Skeletal muscle tissue (tissue), 4 donors: ENCODE results near the gene COL4A4. TPM values are rescaled to one million over a fixed set of nuclear protein-coding genes. Genes with fewer than 3 reads are reported as not detected.

Experiments used
- H3K27ac ChIP-seq: one replicate; pipeline ENCODE4 v1.7.0; 2013; ENCODE audit warnings: mild to moderate bottlenecking, low read depth, low read length, inconsistent platforms
- H3K27me3 ChIP-seq, 3 donors: one replicate each; pipeline ENCODE4 v1.7.0; 2013; ENCODE audit warnings: low read length in 3 of 3; ENCODE audit not compliant: control insufficient read depth in 3 of 3, insufficient read depth in 3 of 3
- H3K36me3 ChIP-seq, 3 donors: one replicate each; pipeline ENCODE4 v1.7.0; 2013; ENCODE audit warnings: low read length in 3 of 3; ENCODE audit not compliant: control insufficient read depth in 3 of 3, insufficient read depth in 3 of 3
- H3K4me1 ChIP-seq, 3 donors: one replicate each; pipeline ENCODE4 v1.7.0; 2013; ENCODE audit warnings: low read length in 3 of 3, mild to moderate bottlenecking in 3 of 3; ENCODE audit not compliant: control insufficient read depth in 3 of 3, insufficient read depth in 3 of 3
- H3K4me3 ChIP-seq, 3 donors: one replicate each; pipeline ENCODE4 v1.7.0; 2013; ENCODE audit warnings: low read length in 3 of 3
- H3K9ac ChIP-seq, 3 donors: one replicate each; pipeline ENCODE4 v1.7.0; 2013; ENCODE audit warnings: low read length in 3 of 3, mild to moderate bottlenecking in 3 of 3, moderate library complexity in 2 of 3, low read depth in 1 of 3
- H3K9me3 ChIP-seq, 3 donors: one replicate each; pipeline ENCODE4 v1.7.0; 2013; ENCODE audit warnings: low read length in 3 of 3; ENCODE audit not compliant: control insufficient read depth in 3 of 3
- total RNA-seq: library from RNA; depleted of rRNA; stranded (reverse); fragments of >200 nt; gene quantifications from one replicate; pipeline ENCODE4 v1.2.3, GENCODE V29; 2014
- donor health status: Osteomylitis.

COL4A4 gene
- total RNA-seq, 1 donor from 2014 or later, result under 0.01 TPM

- Histone ChIP-seq H3K9me3 (no peaks in the 10 kb centered on the region), H3K9ac (no peak overlapping the region), H3K27ac (no peak overlapping the region), H3K4me3 (no peak overlapping the region), H3K27me3 (no peaks in the 10 kb centered on the region), H3K36me3 (no peaks in the 10 kb centered on the region), H3K4me1 (no peaks in the 10 kb centered on the region)
These were observed 39.2 kb downstream of the COL4A4 start for GRCh38 chr2:227124811-227125210.

GRCh38 chr2:227123697-227124096 lies 40.3 kb downstream of the COL4A4 start:
- H3K36me3 ChIP-seq, result peaks cover 0 to under 1% (median 0%) of the 10 kb centered on the region in 3 donors

GRCh38 chr2:227118353-227118752 lies 45.7 kb downstream of the COL4A4 start:
- Histone ChIP-seq H3K36me3 (peaks cover 4 to 17% (median 5%) of the 10 kb centered on the region in 3 donors), H3K9ac (no peak overlapping the region), H3K27ac (no peak overlapping the region), H3K27me3 (no peaks in the 10 kb centered on the region), H3K9me3 (no peaks in the 10 kb centered on the region), H3K4me3 (no peak overlapping the region), H3K4me1 (no peaks in the 10 kb centered on the region)

More at GRCh38 chr2:227123697-227124096, 40.3 kb downstream of the COL4A4 start:
- no peak overlapping the region for H3K4me3 ChIP-seq
- H3K27me3 ChIP-seq, result no peaks in the 10 kb centered on the region
- no peaks in the 10 kb centered on the region for H3K4me1 ChIP-seq
- H3K9me3 ChIP-seq, result no peaks in the 10 kb centered on the region
- H3K9ac ChIP-seq, result no peak overlapping the region
- no peak overlapping the region for H3K27ac ChIP-seq

GRCh38 chr2:227117852-227118251 lies 46.2 kb downstream of the COL4A4 start:
- H3K36me3 ChIP-seq, result peaks cover 4 to 18% (median 5%) of the 10 kb centered on the region in 3 donors
- H3K27me3 ChIP-seq, result no peaks in the 10 kb centered on the region
- no peak overlapping the region for H3K4me3 ChIP-seq
- H3K9ac ChIP-seq, result no peak overlapping the region
- H3K27ac ChIP-seq, result no peak overlapping the region
- H3K9me3 ChIP-seq, result no peaks in the 10 kb centered on the region
- no peaks in the 10 kb centered on the region for H3K4me1 ChIP-seq

GRCh38 chr2:227117027-227117426 lies 47.0 kb downstream of the COL4A4 start:
- Histone ChIP-seq H3K27ac (no peak overlapping the region), H3K9ac (no peak overlapping the region), H3K4me1 (no peaks in the 10 kb centered on the region), H3K4me3 (no peak overlapping the region), H3K36me3 (peaks cover 4 to 18% (median 5%) of the 10 kb centered on the region in 3 donors), H3K9me3 (no peaks in the 10 kb centered on the region), H3K27me3 (no peaks in the 10 kb centered on the region)

GRCh38 chr2:227115761-227116160 lies 48.2 kb downstream of the COL4A4 start:
- Histone ChIP-seq H3K9me3 (no peaks in the 10 kb centered on the region), H3K9ac (no peak overlapping the region), H3K4me3 (no peak overlapping the region), H3K36me3 (peaks cover 4 to 18% (median 5%) of the 10 kb centered on the region in 3 donors), H3K27ac (no peak overlapping the region), H3K4me1 (no peaks in the 10 kb centered on the region), H3K27me3 (no peaks in the 10 kb centered on the region)

- Histone ChIP-seq H3K36me3 (peaks cover 3 to 15% (median 5%) of the 10 kb centered on the region in 3 donors), H3K9ac (no peak overlapping the region), H3K9me3 (no peaks in the 10 kb centered on the region), H3K27me3 (no peaks in the 10 kb centered on the region), H3K4me1 (no peaks in the 10 kb centered on the region), H3K4me3 (no peak overlapping the region), H3K27ac (no peak overlapping the region)
These were observed 56.9 kb downstream of the COL4A4 start for GRCh38 chr2:227106845-227107759.

GRCh38 chr2:227103583-227103982 lies 60.4 kb downstream of the COL4A4 start:
- no peak overlapping the region for H3K4me3 ChIP-seq

GRCh38 chr2:227099340-227099739 lies 64.7 kb downstream of the COL4A4 start:
- H3K27me3 ChIP-seq, result no peaks in the 10 kb centered on the region
- no peak overlapping the region for H3K9ac ChIP-seq
- peaks cover 0 to 12% (median 7%) of the 10 kb centered on the region in 3 donors for H3K36me3 ChIP-seq

More at GRCh38 chr2:227103583-227103982, 60.4 kb downstream of the COL4A4 start:
- Histone ChIP-seq H3K9ac (no peak overlapping the region), H3K4me1 (no peaks in the 10 kb centered on the region), H3K27ac (no peak overlapping the region), H3K9me3 (no peaks in the 10 kb centered on the region), H3K36me3 (peaks cover 0 to 16% (median 3%) of the 10 kb centered on the region in 3 donors), H3K27me3 (no peaks in the 10 kb centered on the region)

GRCh38 chr2:227098162-227098515 lies 65.9 kb downstream of the COL4A4 start:
- Histone ChIP-seq H3K9me3 (no peaks in the 10 kb centered on the region), H3K4me3 (no peak overlapping the region), H3K9ac (no peak overlapping the region), H3K4me1 (no peaks in the 10 kb centered on the region), H3K27me3 (no peaks in the 10 kb centered on the region), H3K27ac (no peak overlapping the region), H3K36me3 (peaks cover 4 to 13% (median 7%) of the 10 kb centered on the region in 3 donors)

More at GRCh38 chr2:227099340-227099739, 64.7 kb downstream of the COL4A4 start:
- H3K4me1 ChIP-seq, result no peaks in the 10 kb centered on the region
- no peak overlapping the region for H3K4me3 ChIP-seq
- H3K27ac ChIP-seq, result no peak overlapping the region
- H3K9me3 ChIP-seq, result no peaks in the 10 kb centered on the region
